Erythroblast (primary cell): ENCODE data around the gene DBX1.

Experiments used
- GATA1 ChIP-seq: IDR thresholded peaks from 2 replicates; pipeline ENCODE4 v1.6.1; 2011; ENCODE audit warnings: low read depth, mild to moderate bottlenecking, control low read depth, low read length, moderate library complexity
- POLR2A ChIP-seq: IDR thresholded peaks from 2 replicates; pipeline ENCODE4 v1.6.1; 2011; ENCODE audit warnings: mild to moderate bottlenecking, low read length

DNA sequence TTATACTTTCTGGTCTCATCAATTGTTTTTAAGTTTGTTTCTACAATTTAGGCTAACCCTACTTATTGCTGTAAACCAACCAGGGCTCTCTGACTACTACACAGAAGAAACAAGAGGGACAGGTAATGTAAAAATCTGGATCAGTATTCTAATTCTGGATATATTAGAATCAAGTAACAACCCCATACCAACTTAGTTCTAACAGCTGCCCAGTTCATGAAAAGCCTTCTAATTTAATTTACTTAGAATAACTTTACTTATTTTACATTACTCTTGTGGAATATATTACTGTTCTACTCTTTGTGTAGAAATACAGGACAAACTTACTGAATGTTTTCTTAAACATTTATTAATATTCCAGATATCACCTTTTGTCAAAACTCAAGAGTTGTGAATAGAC is 45.5 kb upstream of the DBX1 start:
- TF ChIP-seq POLR2A, result no peak
- no peak for TF ChIP-seq GATA1
